HG03097 (cell line): Measurements from ENCODE around the gene IGSF9B.

ENCODE experiments used
- ATAC-seq: cut with Tn5 transposase; IDR thresholded peaks from one replicate; pipeline ENCODE4 v1.9.1; 2021; ENCODE audit not compliant: unreplicated experiment, low FRiP score

Gene IGSF9B

GRCh38 chr11:133903875-133904817 is 52.6 kb downstream of the IGSF9B start:
- no peak for ATAC-seq

- ATAC-seq, result no peak
Measured at GRCh38 chr11:133903056-133903455, 53.7 kb downstream of the IGSF9B start.

GRCh38 chr11:133902506-133902905 is 54.3 kb downstream of the IGSF9B start:
- no peak for ATAC-seq

- ATAC-seq, result no peak
Measured at GRCh38 chr11:133901999-133902398, 54.8 kb downstream of the IGSF9B start.

- no peak for ATAC-seq
Measured at GRCh38 chr11:133901316-133901715, 55.5 kb downstream of the IGSF9B start.

GRCh38 chr11:133900176-133901105 is 56.3 kb downstream of the IGSF9B start:
- no peak for ATAC-seq

GRCh38 chr11:133898770-133899115 is 58.0 kb downstream of the IGSF9B start:
- ATAC-seq, result no peak

- ATAC-seq, result no peak
Measured at GRCh38 chr11:133898031-133898769, 58.6 kb downstream of the IGSF9B start.

GRCh38 chr11:133897331-133897650 is 59.5 kb downstream of the IGSF9B start:
- no peak for ATAC-seq

- ATAC-seq, result no peak
Measured at GRCh38 chr11:133896642-133897330, 60.0 kb downstream of the IGSF9B start.

- no peak for ATAC-seq
Measured at GRCh38 chr11:133896028-133896427, 60.7 kb downstream of the IGSF9B start.

GRCh38 chr11:133895551-133895950 is 61.2 kb downstream of the IGSF9B start:
- no peak for ATAC-seq

GRCh38 chr11:133895061-133895479 is 61.7 kb downstream of the IGSF9B start:
- ATAC-seq, result no peak

- no peak for ATAC-seq
Measured at GRCh38 chr11:133893381-133893780, 63.4 kb downstream of the IGSF9B start.

- no peak for ATAC-seq
Measured at GRCh38 chr11:133892584-133893380, 64.0 kb downstream of the IGSF9B start.

GRCh38 chr11:133892126-133892525 is 64.6 kb downstream of the IGSF9B start:
- no peak for ATAC-seq

GRCh38 chr11:133889893-133890292 is 66.9 kb downstream of the IGSF9B start:
- no peak for ATAC-seq

GRCh38 chr11:133889188-133889587 is 67.6 kb downstream of the IGSF9B start:
- ATAC-seq, result no peak

- ATAC-seq, result no peak
Measured at GRCh38 chr11:133887692-133888332, 69.0 kb downstream of the IGSF9B start.
